Activated CD8-positive, alpha-beta T cell treated with anti-CD3 and anti-CD28 coated beads for 36 hours (primary cell): ENCODE data around the gene TCL1A. TPM values are rescaled to one million over a fixed set of nuclear protein-coding genes. Genes with fewer than 3 reads are reported as not detected.

Source experiments
- ATAC-seq: fragments of 200-7000 bp; cut with Tn5 transposase; one replicate; pipeline ENCODE4 v1.10.0; 2021; ENCODE audit warnings: mild to moderate bottlenecking, moderate library complexity
- CTCF ChIA-PET: fragments of 350-600 bp; sonication (Branson Sonifier 250); formaldehyde crosslinking; loops from one replicate; lab custom pipeline; 2021; ENCODE audit warnings: antibody characterized with exemption; lab: Charles Lee
- POLR2A ChIA-PET: fragments of 350-600 bp; sonication (Branson Sonifier 250); formaldehyde crosslinking; loops from one replicate; lab custom pipeline; 2021; ENCODE audit warnings: antibody characterized with exemption; lab: Charles Lee
- DNase-seq: peaks from one replicate; pipeline ENCODE4 v3.0.0-alpha.2; 2020
- H3K27ac Mint-ChIP-seq: one replicate; pipeline ENCODE4 v1.8.0; 2021; ENCODE audit warnings: mild to moderate bottlenecking, mixed read lengths
- H3K27me3 Mint-ChIP-seq: one replicate; pipeline ENCODE4 v1.8.0; 2021; ENCODE audit warnings: mixed read lengths
- H3K36me3 Mint-ChIP-seq: one replicate; pipeline ENCODE4 v1.8.0; 2021; ENCODE audit warnings: low read depth, mixed read lengths
- H3K4me1 Mint-ChIP-seq: one replicate; pipeline ENCODE4 v1.8.0; 2021; ENCODE audit warnings: low read depth, mixed read lengths
- H3K4me3 Mint-ChIP-seq: one replicate; pipeline ENCODE4 v1.8.0; 2021; ENCODE audit warnings: mild to moderate bottlenecking, moderate library complexity, mixed read lengths
- H3K9me3 Mint-ChIP-seq: one replicate; pipeline ENCODE4 v1.8.0; 2021; ENCODE audit warnings: mixed read lengths
- CTCF ChIP-seq: fragments of 200-600 bp; IDR thresholded peaks from one replicate; pipeline ENCODE4 v1.8.0; 2022; ENCODE audit warnings: antibody characterized with exemption, mild to moderate bottlenecking
- intact Hi-C: fragments of 100-400 bp; cut with micrococcal nuclease; formaldehyde crosslinking; loops from one replicate; pipeline ENCODE4 v1.10.0; 2022
- total RNA-seq, 2 experiments: library from RNA; stranded (reverse); gene quantifications; one replicate each; pipeline ENCODE4 v1.2.3, GENCODE V29; 2021

TCL1A gene
- total RNA-seq, 2 experiments from 2014 or later: 0.65 to 1.1 TPM

- POLR2A ChIA-PET: no interaction called here
- CTCF ChIA-PET: interaction anchor here (0.5 kb wide), 1 partner anchor 295 kb away, joined by 3 read pairs; no protein-coding TSS in a partner anchor
Measured at GRCh38 chr14:95710106-95710505, 3.8 kb downstream of the TCL1A start.

GRCh38 chr14:95707327-95707726 lies 6.6 kb downstream of the TCL1A start:
- ChIA-PET CTCF (no interaction called here), POLR2A (no interaction called here)
- H3K9me3 Mint-ChIP-seq: no peaks in the 10 kb centered on the region
- no peak for TF ChIP-seq CTCF
- no peak overlapping the region for H3K27ac Mint-ChIP-seq
- H3K4me1 Mint-ChIP-seq: no peaks in the 10 kb centered on the region
- no peaks in the 10 kb centered on the region for H3K36me3 Mint-ChIP-seq
- peaks cover 18% of the 10 kb centered on the region for H3K27me3 Mint-ChIP-seq
- intact Hi-C loops: no loop called here
- DNase-seq: no peak
- ATAC-seq: no peak
- H3K4me3 Mint-ChIP-seq: no peak overlapping the region

More at GRCh38 chr14:95710106-95710505, 3.8 kb downstream of the TCL1A start:
- TF ChIP-seq CTCF: no peak
- Mint-ChIP-seq H3K27me3 (peaks cover 22% of the 10 kb centered on the region), H3K27ac (no peak overlapping the region), H3K4me3 (no peak overlapping the region), H3K4me1 (no peaks in the 10 kb centered on the region), H3K36me3 (no peaks in the 10 kb centered on the region), H3K9me3 (no peaks in the 10 kb centered on the region)
- intact Hi-C loops: no loop called here
- DNase-seq (no peak), ATAC-seq (no peak)

GRCh38 chr14:95705518-95705917 lies 8.4 kb downstream of the TCL1A start:
- Mint-ChIP-seq H3K4me1 (no peaks in the 10 kb centered on the region), H3K27me3 (peaks cover 20% of the 10 kb centered on the region), H3K36me3 (no peaks in the 10 kb centered on the region), H3K4me3 (no peak overlapping the region), H3K27ac (no peak overlapping the region), H3K9me3 (no peaks in the 10 kb centered on the region)
- TF ChIP-seq CTCF: no peak
- CTCF ChIA-PET: no interaction called here
- intact Hi-C loops: no loop called here
- POLR2A ChIA-PET: interaction anchor here (0.6 kb wide), 1 partner anchor 348 kb away, joined by 3 read pairs; no protein-coding TSS in a partner anchor
- ATAC-seq (no peak), DNase-seq (no peak)

GRCh38 chr14:95703805-95704204 lies 10.1 kb downstream of the TCL1A start:
- no peak for ATAC-seq

GRCh38 chr14:95703341-95703740 lies 10.6 kb downstream of the TCL1A start:
- Mint-ChIP-seq H3K4me3 (no peak overlapping the region), H3K9me3 (no peaks in the 10 kb centered on the region), H3K27me3 (peaks cover 22% of the 10 kb centered on the region), H3K4me1 (peaks cover 6% of the 10 kb centered on the region), H3K27ac (no peak overlapping the region), H3K36me3 (no peaks in the 10 kb centered on the region)
- TF ChIP-seq CTCF: no peak
- DNase-seq (no peak), ATAC-seq (no peak)
- POLR2A ChIA-PET: no interaction called here
- CTCF ChIA-PET: no interaction called here
- intact Hi-C loops: no loop called here

More at GRCh38 chr14:95703805-95704204, 10.1 kb downstream of the TCL1A start:
- CTCF ChIA-PET: no interaction called here
- Mint-ChIP-seq H3K4me3 (no peak overlapping the region), H3K36me3 (no peaks in the 10 kb centered on the region), H3K9me3 (no peaks in the 10 kb centered on the region), H3K27me3 (peaks cover 22% of the 10 kb centered on the region), H3K27ac (no peak overlapping the region), H3K4me1 (peaks cover 6% of the 10 kb centered on the region)
- DNase-seq: no peak
- intact Hi-C loops: no loop called here
- POLR2A ChIA-PET: no interaction called here
- TF ChIP-seq CTCF: no peak
